Stimulated activated CD4-positive, alpha-beta T cell treated with anti-CD3 and anti-CD28 coated beads, Interleukin-1b, Interleukin-23, amount 100 ng/mL, for 24 hours (primary cell): ENCODE results near the gene MDH2.
"Not testable (repeated sequence)": the region's sequence is repeated elsewhere in the genome, so short reads cannot be mapped to it uniquely, and the experiment has no call there.

ENCODE experiments used
- DNase-seq, 4 experiments: peaks; one replicate each; pipeline ENCODE4 v3.0.0-alpha.2; 2020; ENCODE audit warnings: low read depth in 4 of 4, low spot score in 1 of 4

MDH2 gene

GRCh38 chr7:76047811-76048667 is at the start of gene MDH2, which contains the start of gene STYXL1:
MDH2 (plus strand) TSS chr7:76048106; CDS start chr7:76048161, 55 bp downstream.
STYXL1 (minus strand) TSS chr7:76048000; CDS start chr7:76030523, 17,477 bp downstream.
- DNase-seq: peak; percentile 69 to 86 (median 78)

- no peak for DNase-seq
These were observed 47.3 kb upstream of the MDH2 start for GRCh38 chr7:76000566-76000965.

GRCh38 chr7:76002139-76002538 is 45.8 kb upstream of the MDH2 start:
- DNase-seq: no peak

- DNase-seq: no peak
These were observed 45.1 kb upstream of the MDH2 start for GRCh38 chr7:76002822-76003221.

GRCh38 chr7:76003351-76003750 is 44.6 kb upstream of the MDH2 start:
- no peak for DNase-seq

- not testable (repeated sequence) for DNase-seq
These were observed 42.9 kb upstream of the MDH2 start for GRCh38 chr7:76005004-76005403.

GRCh38 chr7:76008156-76008687 is 39.7 kb upstream of the MDH2 start:
- DNase-seq: no peak

- DNase-seq: no peak
These were observed 38.0 kb upstream of the MDH2 start for GRCh38 chr7:76009672-76010600.

- no peak for DNase-seq
These were observed 36.5 kb upstream of the MDH2 start for GRCh38 chr7:76011442-76011861.

- no peak for DNase-seq
These were observed 31.5 kb upstream of the MDH2 start for GRCh38 chr7:76016191-76016947.

- not testable (repeated sequence) for DNase-seq
These were observed 29.4 kb upstream of the MDH2 start for GRCh38 chr7:76018520-76018919.

- DNase-seq: peak; percentile 36 to 60 (median 54)
These were observed 27.7 kb upstream of the MDH2 start for GRCh38 chr7:76020031-76020714.

- DNase-seq: no peak
These were observed 25.7 kb upstream of the MDH2 start for GRCh38 chr7:76022026-76022780.

- DNase-seq: no peak
These were observed 24.9 kb upstream of the MDH2 start for GRCh38 chr7:76023002-76023401.

- not testable (repeated sequence) for DNase-seq
These were observed 18.2 kb upstream of the MDH2 start for GRCh38 chr7:76029682-76030081.

- DNase-seq: no peak
These were observed 15.9 kb upstream of the MDH2 start for GRCh38 chr7:76031964-76032363.

GRCh38 chr7:76037310-76037709 is 10.6 kb upstream of the MDH2 start:
- DNase-seq: no peak

- DNase-seq: no peak
These were observed 7.8 kb upstream of the MDH2 start for GRCh38 chr7:76040126-76040525.

- no peak for DNase-seq
These were observed 3.5 kb upstream of the MDH2 start for GRCh38 chr7:76044375-76044865.
